ENCODE data around the gene CIC.

CIC gene

DNA sequence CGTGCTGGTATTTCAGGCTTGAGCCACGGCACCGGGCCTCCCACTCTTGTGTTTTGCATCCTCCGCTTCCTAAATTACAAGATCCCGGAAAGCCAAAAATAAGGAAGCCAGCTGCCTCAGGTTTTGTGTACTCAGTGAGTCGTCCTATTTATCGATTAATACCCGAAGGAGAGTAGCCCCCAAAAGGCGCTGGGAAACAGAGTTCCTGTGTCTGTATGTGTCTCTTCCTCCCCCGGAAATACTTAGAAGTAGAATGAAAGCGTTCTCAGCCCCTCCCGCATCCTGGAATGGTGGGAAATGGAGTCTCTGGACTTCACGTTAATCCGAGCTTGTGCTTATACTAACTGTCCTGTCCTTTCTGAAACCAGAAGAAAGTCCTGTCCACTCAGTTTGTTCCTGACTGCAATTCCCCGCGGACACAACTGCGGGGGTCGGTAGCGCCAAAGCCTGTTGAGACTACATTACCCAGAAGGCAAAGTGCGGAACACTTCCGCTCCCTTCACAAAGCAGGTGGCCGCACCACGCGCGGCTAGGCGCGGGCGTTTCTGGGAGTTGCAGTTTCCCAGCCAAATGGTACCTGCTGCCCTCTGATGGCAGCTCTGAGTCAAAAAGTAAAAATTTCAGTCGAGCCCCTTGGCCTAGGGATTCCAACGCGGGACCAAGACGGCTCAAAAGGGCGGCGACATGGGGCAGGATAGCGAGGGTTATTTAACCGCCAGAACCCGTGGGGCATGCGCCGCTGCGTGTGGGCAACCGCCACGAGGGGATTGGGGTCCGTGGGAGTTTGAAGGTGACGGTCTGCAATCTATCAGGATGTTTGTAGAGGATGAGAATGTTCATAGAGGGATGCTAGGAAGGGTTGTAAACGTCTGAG, 24.5 kb upstream of the CIC start:
- H3K27ac ChIP-seq, result peak overlapping the region; percentile 95
- TF ChIP-seq ZFX (IDR thresholded peaks at IDR 0.05; ENCODE audit: borderline replicate concordance), result no peak
- TF ChIP-seq, protein P1, sequence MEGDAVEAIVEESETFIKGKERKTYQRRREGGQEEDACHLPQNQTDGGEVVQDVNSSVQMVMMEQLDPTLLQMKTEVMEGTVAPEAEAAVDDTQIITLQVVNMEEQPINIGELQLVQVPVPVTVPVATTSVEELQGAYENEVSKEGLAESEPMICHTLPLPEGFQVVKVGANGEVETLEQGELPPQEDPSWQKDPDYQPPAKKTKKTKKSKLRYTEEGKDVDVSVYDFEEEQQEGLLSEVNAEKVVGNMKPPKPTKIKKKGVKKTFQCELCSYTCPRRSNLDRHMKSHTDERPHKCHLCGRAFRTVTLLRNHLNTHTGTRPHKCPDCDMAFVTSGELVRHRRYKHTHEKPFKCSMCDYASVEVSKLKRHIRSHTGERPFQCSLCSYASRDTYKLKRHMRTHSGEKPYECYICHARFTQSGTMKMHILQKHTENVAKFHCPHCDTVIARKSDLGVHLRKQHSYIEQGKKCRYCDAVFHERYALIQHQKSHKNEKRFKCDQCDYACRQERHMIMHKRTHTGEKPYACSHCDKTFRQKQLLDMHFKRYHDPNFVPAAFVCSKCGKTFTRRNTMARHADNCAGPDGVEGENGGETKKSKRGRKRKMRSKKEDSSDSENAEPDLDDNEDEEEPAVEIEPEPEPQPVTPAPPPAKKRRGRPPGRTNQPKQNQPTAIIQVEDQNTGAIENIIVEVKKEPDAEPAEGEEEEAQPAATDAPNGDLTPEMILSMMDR (IDR thresholded peaks at IDR 0.05), result peak; percentile 90

DNA sequence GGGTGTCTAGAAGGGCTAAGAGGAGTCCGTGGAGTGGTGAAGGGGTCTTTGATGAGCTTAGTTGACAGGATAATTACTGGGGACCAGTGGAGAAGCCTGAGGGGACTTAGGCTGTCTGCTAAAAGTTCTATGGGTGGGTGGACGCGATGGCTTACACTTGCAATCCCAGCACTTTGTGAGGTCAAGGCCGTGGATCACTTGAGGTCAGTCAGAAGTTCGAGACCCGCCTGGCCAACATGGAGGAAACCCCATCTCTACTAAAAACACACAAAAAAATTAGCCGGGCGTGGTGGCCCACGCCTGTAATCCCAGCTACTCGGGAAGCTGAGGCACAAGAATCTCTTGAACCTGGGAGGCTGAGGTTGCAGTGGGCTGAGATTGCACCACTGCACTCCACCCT, 23.8 kb upstream of the CIC start:
- no peak for TF ChIP-seq ZFX (IDR thresholded peaks at IDR 0.05; ENCODE audit: borderline replicate concordance)
- TF ChIP-seq, protein P1 (IDR thresholded peaks at IDR 0.05), result no peak
- H3K27ac ChIP-seq, result peak overlapping the region; percentile 95

DNA sequence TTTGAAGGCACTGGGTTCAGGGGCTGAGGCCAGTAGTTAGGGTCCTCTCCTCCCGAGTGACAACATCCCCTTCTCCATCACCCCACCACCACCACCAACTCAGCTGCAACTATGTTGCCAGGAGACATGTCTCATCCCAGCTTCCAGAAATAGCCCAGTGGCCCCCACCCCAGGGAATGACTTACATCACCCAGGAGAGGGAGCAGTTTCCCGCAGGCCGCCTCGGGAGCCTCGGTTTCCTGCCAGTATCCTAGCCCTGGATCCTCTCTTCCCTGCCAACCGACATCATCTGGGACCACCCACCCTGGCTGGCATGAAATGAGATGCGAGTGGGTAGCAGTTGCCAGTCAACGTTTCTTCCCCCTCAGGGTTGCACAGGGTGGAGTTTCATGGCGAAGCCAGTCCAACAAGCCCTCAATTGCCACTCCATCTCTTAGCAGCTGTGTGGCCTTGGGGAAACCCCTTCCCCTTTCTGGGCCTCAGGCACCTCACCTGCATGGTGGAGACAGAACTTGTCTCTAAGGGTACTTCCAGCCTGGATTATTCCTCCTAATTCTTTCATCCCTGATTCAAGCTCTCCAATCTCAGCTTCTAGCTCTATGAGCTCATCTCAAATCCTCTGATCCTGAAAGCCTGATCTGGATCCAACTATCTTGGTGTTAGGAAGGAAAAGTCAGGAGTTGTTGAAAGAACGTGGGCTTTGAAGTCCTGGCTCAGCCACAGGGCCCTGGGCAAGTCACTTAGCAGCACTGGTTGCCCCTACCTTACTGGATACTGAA, 22.7 kb upstream of the CIC start:
- TF ChIP-seq ZFX (IDR thresholded peaks at IDR 0.05; ENCODE audit: borderline replicate concordance), result no peak
- TF ChIP-seq, protein P1 (IDR thresholded peaks at IDR 0.05), result peak; percentile 45
- peak overlapping the region; percentile 95 for H3K27ac ChIP-seq

DNA sequence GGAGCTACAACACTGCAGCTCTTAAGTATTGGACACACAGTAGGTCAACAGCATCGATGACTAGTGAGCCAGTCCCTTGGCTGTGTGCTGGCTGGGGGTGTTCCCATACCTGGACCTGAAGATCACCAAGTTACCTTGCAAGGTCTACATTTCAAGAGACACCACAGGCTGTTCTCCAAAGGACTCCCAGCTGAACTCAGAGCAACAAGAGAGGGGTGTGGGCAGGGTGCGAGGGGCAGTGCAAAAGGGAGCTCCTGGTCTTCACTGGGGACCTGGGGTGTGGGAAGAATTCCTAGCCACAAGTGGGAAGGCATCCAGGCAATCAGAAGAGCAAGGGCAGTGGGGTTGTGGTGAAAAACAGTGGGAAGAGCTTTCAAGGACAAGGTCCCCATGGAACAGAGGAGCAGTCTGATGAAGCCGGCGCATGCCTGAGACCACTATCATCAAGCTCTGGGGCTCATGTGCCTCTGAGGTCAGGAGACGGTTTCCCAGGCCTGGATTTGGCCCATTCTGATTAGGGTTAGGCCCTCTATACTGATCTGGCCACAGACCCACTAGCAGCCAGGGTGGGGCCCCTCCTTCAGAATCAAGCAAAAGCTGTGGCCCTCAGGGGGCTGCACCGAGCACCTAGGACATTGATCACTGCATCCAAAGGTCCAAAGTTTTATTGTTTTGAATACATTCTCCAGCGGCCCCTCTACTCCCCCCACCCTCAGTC, 22.0 kb upstream of the CIC start:
- TF ChIP-seq, protein P1 (IDR thresholded peaks at IDR 0.05), result no peak
- no peak for TF ChIP-seq ZFX (IDR thresholded peaks at IDR 0.05; ENCODE audit: borderline replicate concordance)
- peak overlapping the region; percentile 95 for H3K27ac ChIP-seq

DNA sequence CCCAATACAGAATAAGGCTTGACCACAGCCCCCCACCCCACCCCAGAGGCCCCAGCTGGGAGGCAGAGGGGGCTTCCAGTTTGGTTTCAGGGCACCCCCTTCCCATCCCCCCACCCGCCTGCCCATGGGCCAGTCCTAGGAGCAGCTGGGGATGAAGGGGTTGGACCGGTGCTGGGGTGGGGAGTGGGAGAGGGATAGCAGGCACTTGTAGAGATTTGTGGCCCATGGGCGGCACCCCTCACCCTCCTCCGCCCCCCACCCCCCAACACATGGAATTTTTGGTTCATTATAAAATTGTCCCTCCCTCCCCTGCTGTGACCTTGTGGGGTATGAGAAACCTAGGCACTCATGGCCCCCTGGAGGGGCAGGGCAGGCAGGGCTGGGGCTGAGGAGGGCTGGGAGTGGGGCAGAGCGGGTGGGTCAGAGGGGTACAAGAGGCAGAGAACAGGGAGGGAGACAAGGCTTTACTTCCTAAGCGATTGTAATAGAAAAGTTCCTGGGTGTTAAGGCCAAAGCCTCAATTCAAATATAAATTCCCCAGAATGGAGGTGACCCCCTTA, 21.3 kb upstream of the CIC start:
- TF ChIP-seq ZFX (IDR thresholded peaks at IDR 0.05; ENCODE audit: borderline replicate concordance), result no peak
- TF ChIP-seq, protein P1 (IDR thresholded peaks at IDR 0.05), result no peak
- H3K27ac ChIP-seq, result peak overlapping the region; percentile 95

DNA sequence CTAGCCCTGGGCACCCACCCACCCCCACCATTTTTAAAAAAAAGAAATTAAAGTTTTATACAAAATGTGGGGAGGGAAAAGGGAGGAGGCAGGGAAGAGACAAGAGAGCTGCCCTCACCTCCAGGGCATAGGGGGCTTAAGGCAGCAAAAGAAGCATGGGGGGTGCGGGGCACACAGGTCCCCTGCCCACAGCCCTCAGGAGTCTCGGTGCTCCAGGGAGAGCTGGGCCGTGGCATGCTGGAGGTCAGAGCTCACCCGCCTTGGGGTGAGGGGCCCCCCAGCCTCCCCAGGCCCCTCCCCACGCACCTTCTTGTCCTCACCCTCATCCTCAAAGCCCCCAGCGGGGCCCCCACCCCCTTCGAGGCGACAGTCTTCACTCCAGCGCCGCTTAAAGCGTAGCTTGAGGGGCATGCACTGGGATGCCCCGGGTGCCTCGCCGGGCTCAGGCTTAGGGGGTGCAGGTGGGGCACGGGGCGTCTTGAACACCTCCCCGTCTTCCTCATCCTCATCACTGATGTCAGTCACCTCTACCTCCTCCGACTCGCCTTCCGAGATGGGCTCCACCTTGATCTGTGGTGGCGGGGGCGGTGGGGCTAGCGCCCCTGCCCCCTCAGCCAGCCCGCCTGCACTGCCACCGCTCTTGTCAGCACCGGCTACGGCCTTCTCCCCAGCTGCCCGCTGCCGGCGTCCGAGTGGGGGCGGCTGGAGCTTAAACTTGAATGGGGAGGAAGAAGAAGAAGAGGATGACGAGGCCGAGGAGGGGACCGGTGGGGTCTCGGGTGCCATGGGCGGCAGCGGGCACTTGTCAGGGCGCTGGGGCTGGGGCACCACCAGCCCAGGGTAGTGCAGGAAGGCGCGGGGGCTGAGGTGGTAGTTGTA, 20.5 kb upstream of the CIC start:
- H3K27ac ChIP-seq, result peak overlapping the region; percentile 95; the same call in 1 of the 2 replicates
- TF ChIP-seq, protein P1 (IDR thresholded peaks at IDR 0.05), result no peak
- no peak for TF ChIP-seq ZFX (IDR thresholded peaks at IDR 0.05; ENCODE audit: borderline replicate concordance)
